WTC11 (cell line): Measurements from ENCODE around the gene DUSP6. TPM values are rescaled to one million over a fixed set of nuclear protein-coding genes. Genes with fewer than 3 reads are reported as not detected.

ENCODE experiments used
- ATAC-seq: fragments of 200-7000 bp; cut with Tn5 transposase; 2 replicates; pipeline ENCODE4 v1.10.0; 2021; ENCODE audit warnings: mild to moderate bottlenecking, moderate library complexity
- CTCF ChIA-PET: fragments of 300-600 bp; sonication (Branson Sonifier 250); formaldehyde crosslinking; loops from one replicate; lab custom pipeline; 2021; ENCODE audit warnings: antibody characterized with exemption; lab: Charles Lee
- POLR2A ChIA-PET: fragments of 350-600 bp; sonication (Branson Sonifier 250); formaldehyde crosslinking; loops from one replicate; lab custom pipeline; 2021; ENCODE audit warnings: antibody characterized with exemption; lab: Charles Lee
- DNase-seq: peaks from one replicate; pipeline ENCODE4 v3.0.0; 2021; ENCODE audit warnings: low spot score
- H3K27ac Mint-ChIP-seq: 2 replicates; pipeline ENCODE4 v1.8.0; 2021; ENCODE audit warnings: mixed read lengths
- H3K27me3 Mint-ChIP-seq: 2 replicates; pipeline ENCODE4 v1.8.0; 2021; ENCODE audit warnings: low read depth, mild to moderate bottlenecking, moderate library complexity, mixed read lengths
- H3K36me3 Mint-ChIP-seq: 2 replicates; pipeline ENCODE4 v1.8.0; 2021; ENCODE audit warnings: mixed read lengths
- H3K4me1 Mint-ChIP-seq: 2 replicates; pipeline ENCODE4 v1.8.0; 2022; ENCODE audit warnings: mixed read lengths
- H3K4me3 Mint-ChIP-seq: 2 replicates; pipeline ENCODE4 v1.8.0; 2021; ENCODE audit warnings: mild to moderate bottlenecking, moderate library complexity, mixed read lengths
- H3K9me3 Mint-ChIP-seq: 2 replicates; pipeline ENCODE4 v1.8.0; 2021; ENCODE audit warnings: mixed read lengths
- AR ChIP-seq: fragments of 250-450 bp; sonication (Bioruptor Pico); IDR thresholded peaks from 2 replicates; pipeline ENCODE4 v1.9.0; 2021; ENCODE audit warnings: mild to moderate bottlenecking
- ATF2 ChIP-seq: sonication (generic); formaldehyde crosslinking; IDR thresholded peaks from 2 replicates; pipeline ENCODE4 v1.8.1; 2022; ENCODE audit warnings: low read depth, missing genetic modification reagents, borderline replicate concordance
- CREM ChIP-seq: sonication (generic); formaldehyde crosslinking; IDR thresholded peaks from 2 replicates; pipeline ENCODE4 v1.8.1; 2022; ENCODE audit warnings: mild to moderate bottlenecking, missing genetic modification reagents, moderate library complexity
- ERG ChIP-seq: fragments of 250-450 bp; sonication (Bioruptor Pico); IDR thresholded peaks from 2 replicates; pipeline ENCODE4 v1.8.0; 2021; ENCODE audit warnings: mild to moderate bottlenecking
- ETV6 ChIP-seq: sonication (generic); formaldehyde crosslinking; IDR thresholded peaks from 2 replicates; pipeline ENCODE4 v1.8.1; 2022; ENCODE audit warnings: mild to moderate bottlenecking, missing genetic modification reagents
- FOXJ3 ChIP-seq: sonication (generic); formaldehyde crosslinking; IDR thresholded peaks from 2 replicates; pipeline ENCODE4 v1.9.0; 2021; ENCODE audit warnings: missing genetic modification reagents, mild to moderate bottlenecking, borderline replicate concordance
- FOXK1 ChIP-seq: sonication (generic); formaldehyde crosslinking; IDR thresholded peaks from 2 replicates; pipeline ENCODE4 v1.8.0; 2022; ENCODE audit warnings: mild to moderate bottlenecking, moderate library complexity, missing genetic modification reagents
- FOXP1 ChIP-seq: sonication (generic); formaldehyde crosslinking; IDR thresholded peaks from 2 replicates; pipeline ENCODE4 v1.8.0; 2022; ENCODE audit warnings: missing genetic modification reagents, mild to moderate bottlenecking, moderate library complexity, borderline replicate concordance
- GRHL2 ChIP-seq: fragments of 250-450 bp; sonication (Bioruptor Pico); IDR thresholded peaks from 2 replicates; pipeline ENCODE4 v1.8.0; 2022; ENCODE audit warnings: mild to moderate bottlenecking, moderate library complexity; ENCODE audit not compliant: insufficient replicate concordance, severe bottlenecking
- HMGA2 ChIP-seq: fragments of 250-450 bp; sonication (Bioruptor Pico); IDR thresholded peaks from 2 replicates; pipeline ENCODE4 v1.4.0; 2021; ENCODE audit warnings: mild to moderate bottlenecking, moderate library complexity
- KAT7 ChIP-seq: sonication (generic); formaldehyde crosslinking; IDR thresholded peaks from 2 replicates; pipeline ENCODE4 v1.8.1; 2023; ENCODE audit warnings: missing genetic modification reagents, mild to moderate bottlenecking, borderline replicate concordance
- MLX ChIP-seq: sonication (generic); formaldehyde crosslinking; IDR thresholded peaks from 2 replicates; pipeline ENCODE4 v1.8.1; 2023; ENCODE audit warnings: mild to moderate bottlenecking, missing genetic modification reagents, moderate library complexity
- MXD4 ChIP-seq: fragments of 250-450 bp; sonication (Bioruptor Pico); IDR thresholded peaks from 2 replicates; pipeline ENCODE4 v1.8.0; 2021; ENCODE audit warnings: mild to moderate bottlenecking, moderate library complexity, borderline replicate concordance
- NFYB ChIP-seq: sonication (generic); formaldehyde crosslinking; conservative IDR thresholded peaks from 2 replicates; pipeline ENCODE4 v1.8.0; 2022; ENCODE audit warnings: low read depth, missing genetic modification reagents
- NR3C1 ChIP-seq: sonication (generic); formaldehyde crosslinking; conservative IDR thresholded peaks from 2 replicates; pipeline ENCODE4 v1.8.1; 2023; ENCODE audit warnings: low read depth, mild to moderate bottlenecking, missing genetic modification reagents
- USF1 ChIP-seq: sonication (generic); formaldehyde crosslinking; IDR thresholded peaks from 2 replicates; pipeline ENCODE4 v1.8.0; 2022; ENCODE audit warnings: mild to moderate bottlenecking, missing genetic modification reagents
- USF2 ChIP-seq: sonication (generic); formaldehyde crosslinking; IDR thresholded peaks from 2 replicates; pipeline ENCODE4 v1.8.1; 2023; ENCODE audit warnings: mild to moderate bottlenecking, missing genetic modification reagents, moderate library complexity
- ZBTB21 ChIP-seq: sonication (generic); formaldehyde crosslinking; IDR thresholded peaks from 2 replicates; pipeline ENCODE4 v1.8.1; 2023; ENCODE audit warnings: mild to moderate bottlenecking, missing genetic modification reagents, borderline replicate concordance
- ZMAT4 ChIP-seq: fragments of 250-450 bp; sonication (Bioruptor Pico); IDR thresholded peaks from 2 replicates; pipeline ENCODE4 v1.9.0; 2021; ENCODE audit warnings: mild to moderate bottlenecking
- ZNF232 ChIP-seq: sonication (generic); formaldehyde crosslinking; IDR thresholded peaks from 2 replicates; pipeline ENCODE4 v1.8.0; 2022; ENCODE audit warnings: mild to moderate bottlenecking, missing genetic modification reagents
- ZNF263 ChIP-seq: sonication (generic); formaldehyde crosslinking; IDR thresholded peaks from 2 replicates; pipeline ENCODE4 v1.8.1; 2022; ENCODE audit warnings: low read depth, mild to moderate bottlenecking, moderate library complexity, missing genetic modification reagents
- ZNF317 ChIP-seq: sonication (generic); formaldehyde crosslinking; IDR thresholded peaks from 2 replicates; pipeline ENCODE4 v1.8.1; 2023; ENCODE audit warnings: low read depth, mild to moderate bottlenecking, moderate library complexity, missing genetic modification reagents, borderline replicate concordance
- ZNF396 ChIP-seq: fragments of 250-450 bp; sonication (Bioruptor Pico); IDR thresholded peaks from 2 replicates; pipeline ENCODE4 v1.8.0; 2021; ENCODE audit warnings: mild to moderate bottlenecking, moderate library complexity, borderline replicate concordance
- ZSCAN18 ChIP-seq: fragments of 250-450 bp; sonication (Bioruptor Pico); IDR thresholded peaks from 2 replicates; pipeline ENCODE4 v2.1.2; 2022; ENCODE audit warnings: mild to moderate bottlenecking, moderate library complexity
- total RNA-seq: library from RNA; stranded (reverse); gene quantifications from 3 replicates; pipeline ENCODE4 v1.2.3, GENCODE V29; 2021

The DUSP6 gene
- total RNA-seq, 1 experiment from 2014 or later, result 245 TPM

GRCh38 chr12:89354612-89355067 lies 2.3 kb upstream of the DUSP6 start (continued):
- TF ChIP-seq AR (CRISPR knock-in tag) (no peak), FOXJ3 (CRISPR knock-in tag) (no peak), ZMAT4 (CRISPR knock-in tag) (no peak), ZBTB21 (CRISPR knock-in tag) (no peak), USF1 (CRISPR knock-in tag) (no peak), KAT7 (no peak), FOXK1 (no peak), GRHL2 (CRISPR knock-in tag) (no peak), ZSCAN18 (no peak), CREM (CRISPR knock-in tag) (no peak)

GRCh38 chr12:89353823-89354611 lies 1.7 kb upstream of the DUSP6 start:
- CTCF ChIA-PET, result interaction anchor here (0.9 to 3.8 kb wide), 8 partner anchors 8 to 337 kb away, joined by 3 to 20 read pairs (median 5); partner anchors contain the start of gene GALNT4
- no peak for TF ChIP-seq HMGA2 (CRISPR knock-in tag)
- TF ChIP-seq ETV6 (CRISPR knock-in tag), result peak; percentile 98
- TF ChIP-seq ERG, result no peak
- TF ChIP-seq NR3C1 (CRISPR knock-in tag), result no peak
- TF ChIP-seq NFYB (CRISPR knock-in tag), result 0 out of 2 replicates have a peak, but pooled peaks have one; percentile 16
- no peak for TF ChIP-seq ZNF317 (CRISPR knock-in tag)
- peak; percentile 39 for TF ChIP-seq USF2 (CRISPR knock-in tag)
- TF ChIP-seq ZNF232 (CRISPR knock-in tag), result 0 out of 2 replicates have a peak, but pooled peaks have one; percentile 66
- TF ChIP-seq MXD4 (CRISPR knock-in tag), result no peak
- TF ChIP-seq USF1 (CRISPR knock-in tag), result no peak
- TF ChIP-seq MLX (CRISPR knock-in tag), result no peak
- TF ChIP-seq ATF2 (CRISPR knock-in tag), result no peak
- TF ChIP-seq ZNF263 (CRISPR knock-in tag), result 0 out of 2 replicates have a peak, but pooled peaks have one; percentile 7
- TF ChIP-seq FOXP1 (CRISPR knock-in tag), result peak; percentile 11
- no peak for TF ChIP-seq ZNF396

More at GRCh38 chr12:89353823-89354611, 1.7 kb upstream of the DUSP6 start:
- Mint-ChIP-seq H3K27me3 (peaks cover 33% of the 10 kb centered on the region), H3K4me3 (peak overlapping the region; percentile 97), H3K36me3 (peaks cover 27% of the 10 kb centered on the region), H3K27ac (peak overlapping the region; percentile 88), H3K9me3 (no peaks in the 10 kb centered on the region), H3K4me1 (peaks cover 51% of the 10 kb centered on the region)
- ATAC-seq (peak; percentile 35), DNase-seq (peak; percentile 93)
- POLR2A ChIA-PET, result interaction anchor here (0.5 to 4.4 kb wide), 14 partner anchors 9 to 1032 kb away, joined by 3 to 83 read pairs (median 5); partner anchors contain the start of gene KITLG
